Choroid plexus epithelial cell (primary cell): ENCODE results near the gene ELK1.

Experiments used
- DNase-seq: peaks from one replicate; pipeline ENCODE4 v3.0.0-alpha.2; 2010; ENCODE audit warnings: low read depth
- H3K4me3 ChIP-seq: 2 replicates; pipeline ENCODE4 v1.5.1; 2011; ENCODE audit warnings: low read depth, mild to moderate bottlenecking, control low read depth, low read length, moderate library complexity
- TF ChIP-seq, protein P1 (sequence below): conservative IDR thresholded peaks from 2 replicates; pipeline ENCODE4 v1.5.1; 2011; ENCODE audit warnings: low read depth, mild to moderate bottlenecking, control low read depth, inconsistent platforms, low read length, moderate library complexity

ELK1 gene

DNA sequence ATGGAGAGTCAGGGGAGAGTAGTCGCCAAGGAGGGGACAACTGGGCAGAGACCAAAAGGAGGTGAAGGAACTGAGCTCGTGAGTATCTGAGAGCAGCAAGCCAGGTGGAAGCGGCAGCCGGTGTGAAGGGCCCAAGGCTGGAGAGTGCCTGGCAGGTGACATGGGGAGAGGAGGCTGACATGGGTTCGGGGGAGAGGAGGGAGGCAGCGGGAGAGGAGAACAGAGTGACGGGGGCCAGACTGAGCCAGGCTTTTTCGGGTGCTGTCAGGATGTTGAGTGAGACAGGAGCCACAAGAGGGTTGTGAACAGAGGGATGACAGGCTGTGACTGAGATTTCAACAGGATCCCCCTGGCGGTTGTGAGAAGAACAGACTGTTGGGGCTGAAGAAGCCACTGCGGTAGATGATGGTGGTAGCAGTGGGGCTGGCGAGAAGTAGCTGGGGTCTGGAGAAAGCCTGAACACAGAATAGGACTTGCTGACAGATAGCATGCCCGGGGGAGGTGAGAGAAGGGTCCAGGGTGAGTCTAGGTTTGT is 5.7 kb downstream of the ELK1 start:
- peak; percentile 57 for DNase-seq
- TF ChIP-seq, protein P1, sequence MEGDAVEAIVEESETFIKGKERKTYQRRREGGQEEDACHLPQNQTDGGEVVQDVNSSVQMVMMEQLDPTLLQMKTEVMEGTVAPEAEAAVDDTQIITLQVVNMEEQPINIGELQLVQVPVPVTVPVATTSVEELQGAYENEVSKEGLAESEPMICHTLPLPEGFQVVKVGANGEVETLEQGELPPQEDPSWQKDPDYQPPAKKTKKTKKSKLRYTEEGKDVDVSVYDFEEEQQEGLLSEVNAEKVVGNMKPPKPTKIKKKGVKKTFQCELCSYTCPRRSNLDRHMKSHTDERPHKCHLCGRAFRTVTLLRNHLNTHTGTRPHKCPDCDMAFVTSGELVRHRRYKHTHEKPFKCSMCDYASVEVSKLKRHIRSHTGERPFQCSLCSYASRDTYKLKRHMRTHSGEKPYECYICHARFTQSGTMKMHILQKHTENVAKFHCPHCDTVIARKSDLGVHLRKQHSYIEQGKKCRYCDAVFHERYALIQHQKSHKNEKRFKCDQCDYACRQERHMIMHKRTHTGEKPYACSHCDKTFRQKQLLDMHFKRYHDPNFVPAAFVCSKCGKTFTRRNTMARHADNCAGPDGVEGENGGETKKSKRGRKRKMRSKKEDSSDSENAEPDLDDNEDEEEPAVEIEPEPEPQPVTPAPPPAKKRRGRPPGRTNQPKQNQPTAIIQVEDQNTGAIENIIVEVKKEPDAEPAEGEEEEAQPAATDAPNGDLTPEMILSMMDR: peak; percentile 57

DNA sequence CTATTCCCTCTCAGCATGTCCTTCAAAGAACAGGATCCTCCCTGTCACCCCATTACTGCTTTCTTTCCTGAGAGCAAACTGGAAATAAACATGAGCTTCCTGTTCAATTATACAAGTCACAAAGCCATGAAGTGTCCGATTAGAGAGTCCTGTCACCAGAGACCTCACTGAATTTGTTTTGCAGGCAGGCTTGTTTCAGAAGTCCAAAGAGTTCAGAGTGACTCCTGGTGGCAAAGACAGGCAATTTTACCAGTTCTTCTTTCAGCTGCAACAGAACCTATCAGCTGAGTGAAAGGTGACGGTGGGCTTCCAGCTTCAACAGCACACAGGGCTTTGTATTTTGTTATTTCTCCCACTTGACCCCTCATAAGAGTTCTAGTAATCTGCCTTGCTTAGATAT is 6.4 kb downstream of the ELK1 start:
- TF ChIP-seq, protein P1: peak; percentile 65
- peak; percentile 72 for DNase-seq
- no peak overlapping the region for H3K4me3 ChIP-seq

More for the DNA sequence above, 5.7 kb downstream of the ELK1 start:
- no peak overlapping the region for H3K4me3 ChIP-seq

DNA sequence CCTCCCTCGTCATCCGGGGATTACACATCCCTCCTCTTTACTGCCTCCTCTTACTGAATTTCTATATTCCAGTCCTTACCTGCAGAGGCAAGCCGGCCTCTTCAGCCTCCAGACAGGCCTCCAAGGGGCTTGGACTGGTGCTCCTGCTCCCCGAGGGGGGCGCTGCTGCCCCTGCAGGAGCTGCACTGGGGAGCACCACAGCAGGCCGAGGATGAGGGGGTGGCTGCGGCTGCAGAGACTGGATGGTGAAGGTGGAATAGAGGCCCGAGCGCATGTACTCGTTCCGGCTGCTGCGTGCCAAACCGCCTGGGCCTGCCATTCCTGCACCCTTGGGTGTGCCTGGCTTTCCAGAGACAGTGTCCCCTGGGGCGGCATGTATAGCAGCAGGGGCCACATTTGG is 11.5 kb downstream of the ELK1 start:
- TF ChIP-seq, protein P1: no peak
- DNase-seq: no peak
- no peak overlapping the region for H3K4me3 ChIP-seq

DNA sequence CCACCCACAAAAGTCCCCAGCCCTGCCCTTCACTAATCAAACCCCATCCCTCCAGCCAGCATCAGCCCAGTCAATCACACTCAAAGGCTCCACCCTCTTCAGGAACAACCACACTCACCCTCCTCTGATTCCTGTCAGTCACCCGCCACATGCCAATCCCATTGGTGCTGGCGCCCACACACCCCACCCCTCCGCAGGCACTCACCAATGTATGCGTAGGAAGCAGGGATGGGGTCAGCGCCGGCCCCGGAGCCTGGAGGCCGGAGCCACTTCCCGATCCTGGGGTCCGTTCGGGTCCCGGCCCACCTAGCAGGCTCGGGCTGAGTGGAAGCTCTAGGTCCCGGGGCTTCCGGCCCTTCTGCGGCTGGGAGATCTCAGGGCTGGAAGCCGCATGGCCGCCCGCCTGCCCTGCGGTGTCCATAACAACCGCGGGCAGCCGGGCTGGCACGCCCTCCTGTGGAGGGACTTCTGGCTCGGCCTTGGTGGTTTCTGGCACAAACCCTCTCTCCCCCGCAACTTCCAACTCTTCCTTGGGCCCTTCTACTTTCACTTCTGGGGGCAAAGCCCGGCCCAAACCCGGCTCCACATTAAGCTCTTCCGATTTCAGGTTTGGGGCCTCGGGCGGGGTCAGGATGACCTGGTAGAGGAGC is 12.7 kb downstream of the ELK1 start:
- TF ChIP-seq, protein P1: no peak
- no peak for DNase-seq
- no peak overlapping the region for H3K4me3 ChIP-seq

DNA sequence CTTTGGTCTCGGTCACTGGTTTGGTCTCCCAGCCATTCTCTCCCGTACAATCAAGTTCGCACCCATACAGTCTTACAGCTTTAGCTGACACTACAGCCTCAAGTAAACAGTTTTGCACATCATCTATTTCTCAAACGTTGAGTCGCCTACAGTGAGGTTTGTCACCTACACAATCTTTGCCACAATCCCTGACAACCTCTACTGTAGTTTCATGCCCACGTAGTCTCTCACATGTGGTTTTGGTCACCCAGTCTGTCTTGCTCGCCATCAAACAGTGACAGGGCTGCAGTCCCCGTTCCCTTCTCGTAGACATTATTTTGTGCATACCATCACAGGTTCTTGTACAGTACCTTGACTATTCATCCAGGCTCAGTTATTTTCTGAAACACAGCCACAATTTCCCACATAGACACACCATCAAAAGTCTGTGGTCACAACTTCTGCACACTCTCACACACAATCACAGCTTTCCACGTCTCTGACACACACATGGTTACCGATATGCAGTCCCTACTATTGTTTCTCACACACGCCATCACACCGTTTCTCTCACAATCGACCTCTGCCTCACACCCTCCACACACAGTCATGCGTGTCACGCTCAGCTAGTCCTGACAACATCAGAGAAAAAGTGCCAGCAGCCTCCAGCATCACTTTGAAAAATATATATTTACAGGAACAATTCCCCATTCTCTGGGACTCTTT is 15.3 kb downstream of the ELK1 start:
- DNase-seq: no peak
- H3K4me3 ChIP-seq: no peak overlapping the region
- TF ChIP-seq, protein P1: no peak

DNA sequence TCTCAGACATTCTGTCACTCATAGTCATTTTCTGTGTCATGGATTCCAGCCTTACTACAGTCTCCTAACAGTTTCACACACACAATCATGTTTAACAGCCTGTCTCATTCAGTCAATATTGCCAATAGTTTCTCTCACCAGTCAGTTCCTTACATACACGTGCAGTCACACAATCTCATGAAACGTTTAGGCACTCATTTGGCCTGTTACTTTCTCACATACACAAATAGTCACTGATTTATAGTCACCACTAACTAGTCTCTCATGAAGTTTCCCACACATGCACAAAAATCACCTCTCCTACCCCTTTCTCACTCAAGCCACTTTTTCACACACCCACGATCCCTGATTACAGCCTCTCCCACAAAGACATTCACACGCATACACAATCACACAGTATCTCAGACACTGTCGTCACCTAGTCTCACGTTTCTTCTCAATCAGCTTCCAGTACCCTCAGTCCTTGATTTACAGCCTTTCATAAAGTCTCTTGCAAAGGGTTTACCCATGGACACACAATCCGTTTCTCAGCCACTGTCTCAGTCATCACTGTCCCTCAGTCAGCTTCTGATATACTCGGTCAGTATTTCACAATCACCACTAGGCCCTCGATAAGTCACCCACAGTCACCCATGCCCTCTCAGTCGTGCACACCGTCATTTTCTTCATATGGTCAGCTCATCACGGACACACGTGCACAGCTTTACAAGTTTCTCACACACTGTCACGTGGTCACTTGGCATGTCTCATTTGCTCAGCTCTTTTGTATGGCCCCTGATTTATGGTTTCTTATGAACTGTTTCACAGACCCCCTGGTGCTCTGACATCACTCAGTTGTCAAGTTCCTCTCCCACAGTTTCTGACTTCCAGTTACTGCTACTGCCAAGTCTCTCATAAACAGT is 16.4 kb downstream of the ELK1 start:
- TF ChIP-seq, protein P1: no peak
- H3K4me3 ChIP-seq: no peak overlapping the region
- no peak for DNase-seq
